ENCODE results near the gene SMAP1.

Gene SMAP1

GRCh38 chr6:70667711-70668498, at the start of gene SMAP1:
Gene SMAP1, plus strand, starts transcription at chr6:70667883. Its CDS starts 141 bp downstream, at chr6:70668024.
- peak; percentile 91 for DNase-seq

- DNase-seq, result no peak
Observed at GRCh38 chr6:70620746-70621145, 46.9 kb upstream of the SMAP1 start.

- DNase-seq, result no peak
Observed at GRCh38 chr6:70622461-70622860, 45.2 kb upstream of the SMAP1 start.

GRCh38 chr6:70625436-70625835, 42.2 kb upstream of the SMAP1 start:
- DNase-seq, result no peak

GRCh38 chr6:70627500-70628254, 40.0 kb upstream of the SMAP1 start:
- no peak for DNase-seq

- DNase-seq, result no peak
Observed at GRCh38 chr6:70629929-70630328, 37.8 kb upstream of the SMAP1 start.

- DNase-seq, result no peak
Observed at GRCh38 chr6:70633870-70634269, 33.8 kb upstream of the SMAP1 start.

- DNase-seq, result no peak
Observed at GRCh38 chr6:70636596-70636995, 31.1 kb upstream of the SMAP1 start.

- no peak for DNase-seq
Observed at GRCh38 chr6:70638468-70638867, 29.2 kb upstream of the SMAP1 start.

GRCh38 chr6:70651326-70651905, 16.3 kb upstream of the SMAP1 start:
- DNase-seq, result no peak

- no peak for DNase-seq
Observed at GRCh38 chr6:70652216-70652615, 15.5 kb upstream of the SMAP1 start.

- DNase-seq, result no peak
Observed at GRCh38 chr6:70657706-70658105, 10.0 kb upstream of the SMAP1 start.

GRCh38 chr6:70663881-70664466, 3.7 kb upstream of the SMAP1 start:
- DNase-seq, result no peak

- no peak for DNase-seq
Observed at GRCh38 chr6:70666706-70667105, 977 bp upstream of the SMAP1 start.

- DNase-seq, result no peak
Observed at GRCh38 chr6:70667256-70667710, 400 bp upstream of the SMAP1 start.

- DNase-seq, result peak; percentile 60
Observed at GRCh38 chr6:70668499-70668812, 773 bp downstream of the SMAP1 start.

GRCh38 chr6:70669133-70669532, 1.4 kb downstream of the SMAP1 start:
- no peak for DNase-seq

GRCh38 chr6:70672549-70672948, 4.9 kb downstream of the SMAP1 start:
- DNase-seq, result no peak

- no peak for DNase-seq
Observed at GRCh38 chr6:70673054-70673453, 5.4 kb downstream of the SMAP1 start.

GRCh38 chr6:70673601-70674000, 5.9 kb downstream of the SMAP1 start:
- DNase-seq, result no peak

GRCh38 chr6:70675822-70676221, 8.1 kb downstream of the SMAP1 start:
- DNase-seq, result no peak

GRCh38 chr6:70676821-70677220, 9.1 kb downstream of the SMAP1 start:
- no peak for DNase-seq

GRCh38 chr6:70680396-70680795, 12.7 kb downstream of the SMAP1 start:
- DNase-seq, result no peak

All from NCI-H1105 treated with DMSO at 0.1 percent for 48 hours (cell line).